ENCODE data around the gene VAV2.

The VAV2 gene

GRCh38 chr9:133778336-133779013 lies 213.6 kb downstream of the VAV2 start:
- no peaks in the 10 kb centered on the region for H3K9me3 ChIP-seq
- no peak overlapping the region for H3K4me3 ChIP-seq (ENCODE audit: low read depth in 1 of 2, low read length in 1 of 2)
- no peak for TF ChIP-seq CTCF (IDR thresholded peaks at IDR 0.05)
- H3K4me1 ChIP-seq (ENCODE audit: control insufficient read depth in 1 of 2, insufficient read depth in 1 of 2, low read depth in 1 of 2, low read length in 1 of 2) = no peaks in the 10 kb centered on the region
- H3K27ac ChIP-seq = no peak overlapping the region
- H3K27me3 ChIP-seq = no peaks in the 10 kb centered on the region
- no peaks in the 10 kb centered on the region for H3K36me3 ChIP-seq

- Histone ChIP-seq H3K27ac (no peak overlapping the region), H3K9me3 (no peaks in the 10 kb centered on the region), H3K27me3 (no peaks in the 10 kb centered on the region), H3K36me3 (no peaks in the 10 kb centered on the region), H3K4me3 (ENCODE audit: low read depth in 1 of 2, low read length in 1 of 2) (no peak overlapping the region), H3K4me1 (ENCODE audit: control insufficient read depth in 1 of 2, insufficient read depth in 1 of 2, low read depth in 1 of 2, low read length in 1 of 2) (no peaks in the 10 kb centered on the region)
- TF ChIP-seq CTCF (IDR thresholded peaks at IDR 0.05) = no peak
Measured at GRCh38 chr9:133777871-133778270, 214.3 kb downstream of the VAV2 start.

GRCh38 chr9:133777068-133777791 lies 214.9 kb downstream of the VAV2 start:
- no peaks in the 10 kb centered on the region for H3K27me3 ChIP-seq
- no peaks in the 10 kb centered on the region for H3K9me3 ChIP-seq
- no peak overlapping the region for H3K27ac ChIP-seq
- H3K4me3 ChIP-seq (ENCODE audit: low read depth in 1 of 2, low read length in 1 of 2) = no peak overlapping the region
- H3K4me1 ChIP-seq (ENCODE audit: control insufficient read depth in 1 of 2, insufficient read depth in 1 of 2, low read depth in 1 of 2, low read length in 1 of 2) = no peaks in the 10 kb centered on the region
- no peaks in the 10 kb centered on the region for H3K36me3 ChIP-seq
- TF ChIP-seq CTCF (IDR thresholded peaks at IDR 0.05) = no peak

GRCh38 chr9:133775951-133776905 lies 215.9 kb downstream of the VAV2 start:
- Histone ChIP-seq H3K36me3 (no peaks in the 10 kb centered on the region), H3K4me1 (ENCODE audit: control insufficient read depth in 1 of 2, insufficient read depth in 1 of 2, low read depth in 1 of 2, low read length in 1 of 2) (no peaks in the 10 kb centered on the region), H3K9me3 (no peaks in the 10 kb centered on the region), H3K4me3 (ENCODE audit: low read depth in 1 of 2, low read length in 1 of 2) (no peak overlapping the region), H3K27ac (no peak overlapping the region), H3K27me3 (no peaks in the 10 kb centered on the region)
- TF ChIP-seq CTCF (IDR thresholded peaks at IDR 0.05) = no peak

GRCh38 chr9:133775291-133775690 lies 216.8 kb downstream of the VAV2 start:
- Histone ChIP-seq H3K4me3 (ENCODE audit: low read depth in 1 of 2, low read length in 1 of 2) (no peak overlapping the region), H3K9me3 (no peaks in the 10 kb centered on the region), H3K4me1 (ENCODE audit: control insufficient read depth in 1 of 2, insufficient read depth in 1 of 2, low read depth in 1 of 2, low read length in 1 of 2) (no peaks in the 10 kb centered on the region), H3K27me3 (no peaks in the 10 kb centered on the region), H3K27ac (no peak overlapping the region), H3K36me3 (no peaks in the 10 kb centered on the region)
- TF ChIP-seq CTCF (IDR thresholded peaks at IDR 0.05) = no peak
